ENCODE data around the gene NFIX. TPM values are rescaled to one million over a fixed set of nuclear protein-coding genes. Genes with fewer than 3 reads are reported as not detected.
A peak's percentile ranks its signal among the peaks of the same experiment; 100 is the strongest.

The NFIX gene
- total and polyA plus RNA-seq, 2 of the 13 experiments (the other 11 are each of a cell fraction or from before 2014, with no cell fraction given) = 3.4 to 5.4 TPM

DNA sequence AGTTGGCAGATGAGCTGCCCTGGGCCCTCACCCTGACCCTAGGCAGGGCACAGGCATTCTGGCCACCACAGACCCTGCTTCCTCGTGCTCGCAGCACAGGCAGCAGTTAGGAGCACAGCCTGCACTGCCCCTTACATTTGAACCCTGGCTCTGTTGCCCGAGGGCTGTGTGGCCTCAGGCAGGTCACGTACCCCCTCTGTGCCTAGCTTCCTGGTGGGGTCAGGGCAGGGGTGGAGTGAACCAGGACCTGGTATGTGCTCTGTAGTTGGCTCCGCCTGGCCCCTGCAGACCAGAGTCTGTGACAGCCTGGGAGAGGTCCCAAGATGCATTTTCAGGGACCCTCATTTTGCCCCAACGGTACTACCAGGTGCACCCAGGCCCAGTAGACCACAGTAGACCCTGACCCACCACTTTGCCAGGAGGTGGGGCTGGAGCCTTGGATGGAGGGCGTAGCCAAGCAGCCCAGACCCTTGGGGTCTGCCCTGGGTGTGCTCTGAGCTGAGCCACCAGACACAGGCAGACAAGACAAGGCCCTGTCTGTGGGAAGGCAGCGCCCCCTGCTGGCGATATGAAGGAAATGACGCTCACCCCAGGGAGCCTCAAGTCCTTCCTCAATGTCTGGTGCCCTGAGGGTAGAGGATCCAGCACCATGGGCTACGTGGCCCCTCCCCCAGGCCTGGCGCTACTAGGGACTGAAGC lies 98.3 kb downstream of the NFIX start (continued):
- TF ChIP-seq, protein P1, sequence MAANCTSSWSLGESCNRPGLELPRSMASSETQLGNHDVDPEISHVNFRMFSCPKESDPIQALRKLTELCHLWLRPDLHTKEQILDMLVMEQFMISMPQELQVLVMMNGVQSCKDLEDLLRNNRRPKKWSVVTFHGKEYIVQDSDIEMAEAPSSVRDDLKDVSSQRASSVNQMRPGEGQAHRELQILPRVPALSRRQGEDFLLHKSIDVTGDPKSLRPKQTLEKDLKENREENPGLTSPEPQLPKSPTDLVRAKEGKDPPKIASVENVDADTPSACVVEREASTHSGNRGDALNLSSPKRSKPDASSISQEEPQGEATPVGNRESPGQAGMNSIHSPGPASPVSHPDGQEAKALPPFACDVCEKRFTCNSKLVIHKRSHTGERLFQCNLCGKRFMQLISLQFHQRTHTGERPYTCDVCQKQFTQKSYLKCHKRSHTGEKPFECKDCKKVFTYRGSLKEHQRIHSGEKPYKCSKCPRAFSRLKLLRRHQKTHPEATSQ (CRISPR knock-in tag; IDR thresholded peaks at IDR 0.05; ENCODE audit: borderline replicate concordance) = no peak
- TF ChIP-seq MZF1 (CRISPR knock-in tag; IDR thresholded peaks at IDR 0.05; ENCODE audit: borderline replicate concordance) (no peak), ISL2 (CRISPR knock-in tag; IDR thresholded peaks at IDR 0.05) (0 out of 2 replicates have a peak, but pooled peaks have one; percentile 35), CEBPG (CRISPR knock-in tag; IDR thresholded peaks at IDR 0.05) (no peak), ZC3H4 (CRISPR knock-in tag; IDR thresholded peaks at IDR 0.05; ENCODE audit: borderline replicate concordance) (no peak), ZNF225 (CRISPR knock-in tag; IDR thresholded peaks at IDR 0.05) (0 out of 2 replicates have a peak, but pooled peaks have one; percentile 51), ZFY (CRISPR knock-in tag; IDR thresholded peaks at IDR 0.05) (peak; percentile 36; the same call in 1 of the 2 replicates)
- TF ChIP-seq, protein P2, sequence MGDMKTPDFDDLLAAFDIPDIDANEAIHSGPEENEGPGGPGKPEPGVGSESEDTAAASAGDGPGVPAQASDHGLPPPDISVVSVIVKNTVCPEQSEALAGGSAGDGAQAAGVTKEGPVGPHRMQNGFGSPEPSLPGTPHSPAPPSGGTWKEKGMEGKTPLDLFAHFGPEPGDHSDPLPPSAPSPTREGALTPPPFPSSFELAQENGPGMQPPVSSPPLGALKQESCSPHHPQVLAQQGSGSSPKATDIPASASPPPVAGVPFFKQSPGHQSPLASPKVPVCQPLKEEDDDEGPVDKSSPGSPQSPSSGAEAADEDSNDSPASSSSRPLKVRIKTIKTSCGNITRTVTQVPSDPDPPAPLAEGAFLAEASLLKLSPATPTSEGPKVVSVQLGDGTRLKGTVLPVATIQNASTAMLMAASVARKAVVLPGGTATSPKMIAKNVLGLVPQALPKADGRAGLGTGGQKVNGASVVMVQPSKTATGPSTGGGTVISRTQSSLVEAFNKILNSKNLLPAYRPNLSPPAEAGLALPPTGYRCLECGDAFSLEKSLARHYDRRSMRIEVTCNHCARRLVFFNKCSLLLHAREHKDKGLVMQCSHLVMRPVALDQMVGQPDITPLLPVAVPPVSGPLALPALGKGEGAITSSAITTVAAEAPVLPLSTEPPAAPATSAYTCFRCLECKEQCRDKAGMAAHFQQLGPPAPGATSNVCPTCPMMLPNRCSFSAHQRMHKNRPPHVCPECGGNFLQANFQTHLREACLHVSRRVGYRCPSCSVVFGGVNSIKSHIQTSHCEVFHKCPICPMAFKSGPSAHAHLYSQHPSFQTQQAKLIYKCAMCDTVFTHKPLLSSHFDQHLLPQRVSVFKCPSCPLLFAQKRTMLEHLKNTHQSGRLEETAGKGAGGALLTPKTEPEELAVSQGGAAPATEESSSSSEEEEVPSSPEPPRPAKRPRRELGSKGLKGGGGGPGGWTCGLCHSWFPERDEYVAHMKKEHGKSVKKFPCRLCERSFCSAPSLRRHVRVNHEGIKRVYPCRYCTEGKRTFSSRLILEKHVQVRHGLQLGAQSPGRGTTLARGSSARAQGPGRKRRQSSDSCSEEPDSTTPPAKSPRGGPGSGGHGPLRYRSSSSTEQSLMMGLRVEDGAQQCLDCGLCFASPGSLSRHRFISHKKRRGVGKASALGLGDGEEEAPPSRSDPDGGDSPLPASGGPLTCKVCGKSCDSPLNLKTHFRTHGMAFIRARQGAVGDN (CRISPR knock-in tag; IDR thresholded peaks at IDR 0.05) = peak; percentile 59
- TF ChIP-seq, protein P3, sequence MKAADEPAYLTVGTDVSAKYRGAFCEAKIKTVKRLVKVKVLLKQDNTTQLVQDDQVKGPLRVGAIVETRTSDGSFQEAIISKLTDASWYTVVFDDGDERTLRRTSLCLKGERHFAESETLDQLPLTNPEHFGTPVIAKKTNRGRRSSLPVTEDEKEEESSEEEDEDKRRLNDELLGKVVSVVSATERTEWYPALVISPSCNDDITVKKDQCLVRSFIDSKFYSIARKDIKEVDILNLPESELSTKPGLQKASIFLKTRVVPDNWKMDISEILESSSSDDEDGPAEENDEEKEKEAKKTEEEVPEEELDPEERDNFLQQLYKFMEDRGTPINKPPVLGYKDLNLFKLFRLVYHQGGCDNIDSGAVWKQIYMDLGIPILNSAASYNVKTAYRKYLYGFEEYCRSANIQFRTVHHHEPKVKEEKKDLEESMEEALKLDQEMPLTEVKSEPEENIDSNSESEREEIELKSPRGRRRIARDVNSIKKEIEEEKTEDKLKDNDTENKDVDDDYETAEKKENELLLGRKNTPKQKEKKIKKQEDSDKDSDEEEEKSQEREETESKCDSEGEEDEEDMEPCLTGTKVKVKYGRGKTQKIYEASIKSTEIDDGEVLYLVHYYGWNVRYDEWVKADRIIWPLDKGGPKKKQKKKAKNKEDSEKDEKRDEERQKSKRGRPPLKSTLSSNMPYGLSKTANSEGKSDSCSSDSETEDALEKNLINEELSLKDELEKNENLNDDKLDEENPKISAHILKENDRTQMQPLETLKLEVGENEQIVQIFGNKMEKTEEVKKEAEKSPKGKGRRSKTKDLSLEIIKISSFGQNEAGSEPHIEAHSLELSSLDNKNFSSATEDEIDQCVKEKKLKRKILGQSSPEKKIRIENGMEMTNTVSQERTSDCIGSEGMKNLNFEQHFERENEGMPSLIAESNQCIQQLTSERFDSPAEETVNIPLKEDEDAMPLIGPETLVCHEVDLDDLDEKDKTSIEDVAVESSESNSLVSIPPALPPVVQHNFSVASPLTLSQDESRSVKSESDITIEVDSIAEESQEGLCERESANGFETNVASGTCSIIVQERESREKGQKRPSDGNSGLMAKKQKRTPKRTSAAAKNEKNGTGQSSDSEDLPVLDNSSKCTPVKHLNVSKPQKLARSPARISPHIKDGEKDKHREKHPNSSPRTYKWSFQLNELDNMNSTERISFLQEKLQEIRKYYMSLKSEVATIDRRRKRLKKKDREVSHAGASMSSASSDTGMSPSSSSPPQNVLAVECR (CRISPR knock-in tag; IDR thresholded peaks at IDR 0.05; ENCODE audit: borderline replicate concordance) = peak; percentile 47; the same call in 1 of the 2 replicates
- TF ChIP-seq, protein P4, sequence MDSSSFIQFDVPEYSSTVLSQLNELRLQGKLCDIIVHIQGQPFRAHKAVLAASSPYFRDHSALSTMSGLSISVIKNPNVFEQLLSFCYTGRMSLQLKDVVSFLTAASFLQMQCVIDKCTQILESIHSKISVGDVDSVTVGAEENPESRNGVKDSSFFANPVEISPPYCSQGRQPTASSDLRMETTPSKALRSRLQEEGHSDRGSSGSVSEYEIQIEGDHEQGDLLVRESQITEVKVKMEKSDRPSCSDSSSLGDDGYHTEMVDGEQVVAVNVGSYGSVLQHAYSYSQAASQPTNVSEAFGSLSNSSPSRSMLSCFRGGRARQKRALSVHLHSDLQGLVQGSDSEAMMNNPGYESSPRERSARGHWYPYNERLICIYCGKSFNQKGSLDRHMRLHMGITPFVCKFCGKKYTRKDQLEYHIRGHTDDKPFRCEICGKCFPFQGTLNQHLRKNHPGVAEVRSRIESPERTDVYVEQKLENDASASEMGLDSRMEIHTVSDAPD (CRISPR knock-in tag; IDR thresholded peaks at IDR 0.05) = no peak
- TF ChIP-seq, protein P5, sequence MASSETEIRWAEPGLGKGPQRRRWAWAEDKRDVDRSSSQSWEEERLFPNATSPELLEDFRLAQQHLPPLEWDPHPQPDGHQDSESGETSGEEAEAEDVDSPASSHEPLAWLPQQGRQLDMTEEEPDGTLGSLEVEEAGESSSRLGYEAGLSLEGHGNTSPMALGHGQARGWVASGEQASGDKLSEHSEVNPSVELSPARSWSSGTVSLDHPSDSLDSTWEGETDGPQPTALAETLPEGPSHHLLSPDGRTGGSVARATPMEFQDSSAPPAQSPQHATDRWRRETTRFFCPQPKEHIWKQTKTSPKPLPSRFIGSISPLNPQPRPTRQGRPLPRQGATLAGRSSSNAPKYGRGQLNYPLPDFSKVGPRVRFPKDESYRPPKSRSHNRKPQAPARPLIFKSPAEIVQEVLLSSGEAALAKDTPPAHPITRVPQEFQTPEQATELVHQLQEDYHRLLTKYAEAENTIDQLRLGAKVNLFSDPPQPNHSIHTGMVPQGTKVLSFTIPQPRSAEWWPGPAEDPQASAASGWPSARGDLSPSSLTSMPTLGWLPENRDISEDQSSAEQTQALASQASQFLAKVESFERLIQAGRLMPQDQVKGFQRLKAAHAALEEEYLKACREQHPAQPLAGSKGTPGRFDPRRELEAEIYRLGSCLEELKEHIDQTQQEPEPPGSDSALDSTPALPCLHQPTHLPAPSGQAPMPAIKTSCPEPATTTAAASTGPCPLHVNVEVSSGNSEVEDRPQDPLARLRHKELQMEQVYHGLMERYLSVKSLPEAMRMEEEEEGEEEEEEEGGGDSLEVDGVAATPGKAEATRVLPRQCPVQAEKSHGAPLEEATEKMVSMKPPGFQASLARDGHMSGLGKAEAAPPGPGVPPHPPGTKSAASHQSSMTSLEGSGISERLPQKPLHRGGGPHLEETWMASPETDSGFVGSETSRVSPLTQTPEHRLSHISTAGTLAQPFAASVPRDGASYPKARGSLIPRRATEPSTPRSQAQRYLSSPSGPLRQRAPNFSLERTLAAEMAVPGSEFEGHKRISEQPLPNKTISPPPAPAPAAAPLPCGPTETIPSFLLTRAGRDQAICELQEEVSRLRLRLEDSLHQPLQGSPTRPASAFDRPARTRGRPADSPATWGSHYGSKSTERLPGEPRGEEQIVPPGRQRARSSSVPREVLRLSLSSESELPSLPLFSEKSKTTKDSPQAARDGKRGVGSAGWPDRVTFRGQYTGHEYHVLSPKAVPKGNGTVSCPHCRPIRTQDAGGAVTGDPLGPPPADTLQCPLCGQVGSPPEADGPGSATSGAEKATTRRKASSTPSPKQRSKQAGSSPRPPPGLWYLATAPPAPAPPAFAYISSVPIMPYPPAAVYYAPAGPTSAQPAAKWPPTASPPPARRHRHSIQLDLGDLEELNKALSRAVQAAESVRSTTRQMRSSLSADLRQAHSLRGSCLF (CRISPR knock-in tag; IDR thresholded peaks at IDR 0.05; ENCODE audit: borderline replicate concordance) = no peak
